ENCODE data around the gene SPATA9. TPM values are rescaled to one million over a fixed set of nuclear protein-coding genes. Genes with fewer than 3 reads are reported as not detected.
"Not testable (repeated sequence)": the region's sequence is repeated elsewhere in the genome, so short reads cannot be mapped to it uniquely, and the experiment has no call there.

SPATA9 gene
- total RNA-seq, 1 experiment from 2014 or later = not detected

DNA sequence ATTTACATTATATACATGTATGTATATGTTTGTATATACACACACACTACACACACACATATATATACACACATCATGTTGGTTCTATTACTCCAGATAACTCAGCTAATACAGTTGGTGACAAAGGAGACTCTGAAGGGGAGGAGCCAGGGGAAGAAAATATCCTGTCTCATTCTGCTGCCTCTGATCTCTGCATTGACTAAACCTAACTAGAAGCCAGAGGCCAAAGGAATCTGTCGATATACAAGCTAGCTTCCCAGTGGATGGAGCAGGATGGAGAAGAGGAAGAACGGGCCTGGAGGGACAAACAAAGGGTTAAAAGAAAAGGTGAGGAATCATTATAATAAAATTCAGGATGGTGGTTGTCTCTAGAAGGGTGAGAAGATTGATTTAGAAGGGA lies 34.6 kb upstream of the SPATA9 start:
- no peak for DNase-seq (ENCODE audit: low spot score)

DNA sequence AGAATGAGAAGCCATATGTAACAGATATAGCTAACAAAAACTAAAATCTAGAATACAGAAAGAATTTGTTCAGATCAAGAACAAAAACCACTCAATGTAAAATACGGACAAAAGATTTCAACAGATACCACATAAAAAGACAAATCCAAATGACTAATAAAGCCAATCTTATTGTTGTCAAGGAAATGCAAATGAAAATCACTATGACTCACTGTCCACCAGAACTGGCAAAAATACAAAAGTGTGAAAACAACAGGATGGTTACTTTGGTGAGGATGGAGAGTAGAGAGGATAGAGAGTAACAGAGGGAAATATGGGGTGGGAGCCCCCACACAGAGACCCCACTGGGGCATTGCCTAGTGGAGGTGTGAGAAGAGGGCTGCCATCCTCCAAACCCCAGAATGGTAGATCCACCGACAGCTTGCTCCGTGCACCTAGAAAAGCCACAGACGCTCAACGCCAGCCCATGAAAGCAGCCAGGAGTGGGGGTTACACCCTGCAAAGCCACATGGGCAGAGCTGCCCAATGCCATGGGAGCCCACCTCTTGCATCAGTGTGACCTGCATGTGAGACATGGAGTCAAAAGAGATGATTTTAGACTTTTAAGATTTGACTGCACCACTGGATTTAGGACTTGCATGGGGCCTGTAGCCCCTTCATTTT lies 33.1 kb upstream of the SPATA9 start:
- peak; percentile 76 for DNase-seq (ENCODE audit: low spot score)

DNA sequence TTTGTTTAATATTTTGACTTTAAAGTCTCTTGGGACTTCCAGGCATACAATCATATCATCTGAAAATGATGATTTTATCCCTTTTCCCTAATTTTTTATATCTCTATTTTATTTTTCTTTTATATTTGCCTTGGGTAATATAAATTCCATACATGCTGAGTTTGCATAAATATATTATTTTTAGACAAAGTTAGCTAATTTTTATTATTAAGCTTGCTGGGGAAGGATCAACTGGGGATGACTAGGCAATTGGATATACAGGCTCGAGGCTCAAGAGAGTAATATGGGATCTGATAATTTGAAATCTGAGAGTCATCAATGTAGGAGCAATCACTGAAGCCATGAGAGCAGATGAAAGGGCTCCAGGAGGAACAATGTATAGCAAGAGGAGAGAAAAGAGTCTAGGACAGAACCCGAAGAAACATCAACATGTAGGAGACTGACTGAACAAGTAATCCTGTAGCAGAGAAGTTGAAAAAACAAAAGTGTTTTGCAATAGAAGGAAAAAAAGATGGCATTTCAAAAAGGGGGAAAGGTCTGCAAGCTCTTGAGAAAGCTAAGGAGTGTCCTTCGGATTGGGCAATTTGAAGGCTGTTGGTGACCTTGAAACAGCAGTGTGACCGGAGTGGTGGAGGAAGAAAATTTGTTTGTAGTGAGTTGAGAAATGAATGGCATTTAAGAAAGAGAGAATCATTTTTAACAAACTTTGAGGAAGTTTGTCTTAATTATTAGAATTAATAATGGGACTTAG lies 31.3 kb upstream of the SPATA9 start:
- peak; percentile 34 for DNase-seq (ENCODE audit: low spot score)

DNA sequence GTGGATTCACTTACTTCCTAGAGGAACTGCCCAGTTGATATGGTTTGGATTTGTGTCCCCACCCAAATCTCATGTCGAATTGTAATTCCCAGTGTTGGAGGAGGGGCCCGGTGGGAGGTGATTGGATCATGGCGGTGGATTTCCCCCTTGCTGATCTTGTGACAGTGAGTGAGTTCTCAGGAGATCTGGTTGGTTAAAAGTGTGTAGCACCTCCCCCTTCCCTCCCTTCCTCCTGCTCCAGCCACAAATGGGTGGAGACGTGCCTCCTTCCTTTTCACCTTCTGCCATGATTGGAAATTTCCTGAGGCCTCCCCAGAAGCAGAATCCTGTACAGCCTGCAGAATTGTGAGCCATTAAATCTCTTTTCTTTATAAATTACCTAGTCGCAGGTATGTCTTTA lies 30.5 kb upstream of the SPATA9 start:
- DNase-seq (ENCODE audit: low spot score) = peak; percentile 94

DNA sequence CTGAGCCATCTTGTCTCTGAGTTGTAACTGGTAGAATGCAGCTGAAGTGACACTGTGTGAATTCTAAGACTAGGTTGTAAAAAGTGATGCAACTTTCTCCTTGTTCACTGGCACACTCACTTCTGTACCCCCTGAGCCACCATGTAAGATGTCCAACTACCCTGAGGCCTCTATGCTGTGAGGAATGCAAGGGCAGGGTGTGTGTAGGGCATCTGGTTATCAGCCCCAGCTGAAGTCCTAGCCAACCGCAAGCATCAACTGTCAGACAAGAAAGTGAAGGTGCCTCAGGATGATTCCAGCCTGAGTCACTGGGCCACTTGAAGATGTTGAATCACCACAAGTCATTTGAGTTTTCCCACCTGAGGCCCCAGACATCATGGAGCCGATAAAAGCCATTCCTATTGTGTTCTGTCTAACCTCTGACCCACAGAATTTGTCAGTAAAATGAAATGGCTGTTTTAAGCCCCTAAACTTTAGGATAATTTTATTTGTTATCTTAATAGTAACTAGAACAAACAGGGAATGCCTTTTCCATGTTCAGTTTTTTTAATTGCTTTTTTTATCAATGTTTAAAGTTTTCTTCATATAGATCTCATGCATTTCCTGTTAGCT lies 29.7 kb upstream of the SPATA9 start:
- DNase-seq (ENCODE audit: low spot score) = peak; percentile 100

DNA sequence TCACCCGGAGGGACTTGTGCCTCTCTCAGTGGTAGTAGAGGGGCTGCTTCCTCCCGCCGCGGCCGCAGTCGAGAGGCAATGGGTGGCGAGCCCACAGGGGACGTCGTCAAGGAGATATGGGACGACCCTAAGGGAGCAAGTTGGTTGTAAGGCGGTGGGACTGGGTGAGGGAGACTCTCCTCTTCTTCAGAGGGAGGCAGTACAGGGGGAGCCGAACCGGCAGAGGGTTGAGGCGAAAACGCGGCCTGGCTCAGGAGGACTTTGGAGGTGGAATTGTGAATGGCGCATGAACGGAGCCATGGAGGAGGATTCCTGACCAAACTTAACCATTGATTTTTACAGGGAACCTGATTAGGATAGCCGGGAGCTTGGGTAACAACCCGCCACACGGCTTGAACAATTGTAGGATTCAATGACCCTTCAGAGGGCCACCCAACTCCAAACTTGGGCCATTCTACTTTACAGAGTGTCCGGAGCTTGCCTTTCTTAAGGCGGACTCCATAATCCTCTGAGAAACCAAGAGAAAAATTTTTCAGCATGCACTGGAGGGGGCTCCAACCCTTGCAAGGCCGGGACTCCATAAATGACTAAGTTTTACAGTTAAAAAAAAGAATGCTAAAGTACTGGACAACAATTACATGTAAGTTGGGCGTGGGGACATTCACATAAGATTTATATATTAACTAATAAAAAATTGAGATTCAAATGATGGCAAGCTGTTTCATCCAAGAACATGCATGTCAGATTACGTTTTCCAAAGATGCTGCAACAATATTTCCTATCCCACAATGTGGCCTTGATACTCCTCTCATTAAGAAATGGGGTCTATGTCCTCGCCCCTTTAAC lies 28.9 kb upstream of the SPATA9 start:
- DNase-seq (ENCODE audit: low spot score) = peak; percentile 64

DNA sequence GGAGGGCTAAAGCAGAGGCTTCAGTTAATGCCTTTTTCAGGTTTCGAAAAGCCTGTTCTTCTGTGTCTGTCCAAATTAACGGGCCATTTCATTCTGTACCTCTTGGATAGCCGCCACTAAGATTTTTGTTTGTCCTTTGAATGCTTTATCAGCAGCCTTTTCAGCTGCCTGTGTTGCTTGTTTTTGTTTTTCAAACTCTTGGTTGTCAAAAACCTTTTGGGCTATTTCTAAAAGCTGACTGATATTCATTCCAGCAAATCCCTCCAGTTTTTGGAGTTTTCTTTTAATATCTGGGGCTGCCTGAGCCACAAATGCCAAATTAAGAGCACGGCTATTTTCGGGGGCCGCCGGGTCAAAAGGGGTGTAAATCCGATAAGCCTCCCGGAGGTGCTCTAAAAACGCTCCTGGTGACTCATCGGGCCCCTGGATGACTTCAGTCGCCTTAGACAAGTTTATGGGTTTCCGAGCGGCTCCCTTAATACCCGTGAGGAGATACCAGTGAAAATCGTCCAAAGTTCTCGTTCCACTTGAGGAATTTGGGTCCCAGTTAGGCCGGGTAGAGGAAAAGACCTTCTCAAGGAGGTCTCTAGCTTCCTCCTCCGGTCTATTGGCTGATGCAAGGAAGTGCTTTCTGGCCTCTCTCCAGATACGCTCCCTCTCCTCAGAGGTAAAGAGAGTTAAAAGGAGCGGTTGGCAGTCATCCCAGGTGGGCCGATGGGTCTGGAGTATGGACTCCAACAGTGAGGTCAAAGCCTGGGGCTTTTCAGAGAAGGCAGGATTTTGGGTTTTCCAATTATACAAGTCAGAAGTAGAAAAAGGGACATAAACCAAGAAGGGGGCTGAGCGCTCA lies 28.1 kb upstream of the SPATA9 start:
- peak; percentile 93 for DNase-seq (ENCODE audit: low spot score)

DNA sequence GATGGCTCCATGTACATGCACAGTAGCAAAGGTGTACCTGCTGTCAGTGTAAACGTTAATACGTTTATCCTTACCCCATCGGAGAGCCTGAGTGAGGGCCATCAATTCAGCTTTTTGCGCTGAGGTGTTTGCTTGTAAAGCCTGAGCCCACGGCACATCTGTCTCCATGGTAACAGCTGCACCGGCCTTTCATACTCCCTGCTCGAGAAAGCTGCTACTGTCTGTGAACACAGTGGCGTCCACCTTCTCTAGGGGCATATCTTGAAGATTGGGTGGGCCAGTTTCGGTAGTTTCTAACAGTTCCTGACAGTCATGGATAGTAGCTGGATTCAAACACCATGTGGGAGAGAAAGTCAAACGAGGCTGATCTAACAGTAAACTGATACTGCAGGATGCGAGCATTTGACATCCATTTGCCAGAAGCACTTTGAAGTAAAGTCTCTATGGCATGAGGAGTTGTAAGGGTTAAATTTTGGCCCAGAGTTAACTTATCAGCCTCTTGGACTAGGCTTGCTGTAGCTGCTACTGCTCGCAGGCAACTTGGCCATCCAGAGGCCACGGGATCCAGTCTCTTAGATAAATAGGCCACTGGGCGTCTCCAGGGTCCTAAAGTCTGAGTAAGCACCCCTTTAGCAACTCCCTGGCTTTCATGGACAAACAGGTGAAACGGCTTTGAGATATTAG lies 27.3 kb upstream of the SPATA9 start:
- DNase-seq (ENCODE audit: low spot score) = peak; percentile 88

DNA sequence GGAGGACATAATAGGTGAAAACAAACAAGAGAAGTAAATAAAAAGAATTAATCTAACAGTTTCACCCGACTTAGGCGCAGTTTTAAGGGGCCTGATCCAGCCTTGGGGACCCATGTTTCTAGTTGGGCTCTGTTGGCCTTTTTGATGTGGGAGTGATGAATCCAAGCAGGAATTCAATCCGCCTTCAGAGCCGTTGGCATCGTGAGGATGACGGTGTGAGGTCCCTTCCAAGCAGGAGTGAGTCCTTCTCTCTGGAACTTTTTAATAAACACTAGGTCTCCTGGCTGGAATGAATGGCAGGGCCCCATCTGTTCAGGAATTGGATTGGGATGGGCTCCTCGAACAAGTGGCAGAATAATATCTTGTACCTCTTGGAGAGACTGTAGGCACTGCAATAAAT lies 26.1 kb upstream of the SPATA9 start:
- DNase-seq (ENCODE audit: low spot score) = no peak

DNA sequence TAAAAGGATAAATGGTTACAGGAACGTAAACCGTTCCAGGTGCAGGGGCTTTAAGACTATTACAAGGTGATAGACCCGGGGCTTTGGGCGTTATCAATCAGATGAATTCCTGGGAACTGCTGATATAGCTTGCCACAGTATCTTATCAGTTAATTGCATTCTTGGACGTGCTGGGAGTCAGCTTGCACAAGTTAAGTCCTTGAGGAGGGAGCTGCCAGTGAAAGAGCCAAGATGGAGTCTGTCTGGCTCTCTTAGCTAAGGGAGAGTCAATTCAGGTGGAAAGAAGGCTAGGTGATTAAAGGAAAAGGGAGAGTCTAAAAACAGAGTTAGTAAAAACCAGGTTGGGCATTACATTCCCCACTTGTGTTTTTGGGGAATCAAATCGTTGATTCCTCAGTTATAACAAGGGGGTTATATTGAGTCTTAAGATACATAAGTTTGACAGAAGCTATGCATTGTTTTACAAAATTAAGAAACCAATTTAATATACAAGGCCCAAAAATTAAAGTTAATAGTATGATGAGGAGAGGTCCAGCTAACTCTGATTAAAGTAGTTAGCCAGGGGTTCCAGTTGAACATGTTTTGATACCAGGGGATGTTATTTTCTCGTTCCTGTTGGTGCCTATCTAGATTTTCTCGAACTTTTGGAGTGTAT lies 24.9 kb upstream of the SPATA9 start:
- not testable (repeated sequence) for DNase-seq (ENCODE audit: low spot score)

DNA sequence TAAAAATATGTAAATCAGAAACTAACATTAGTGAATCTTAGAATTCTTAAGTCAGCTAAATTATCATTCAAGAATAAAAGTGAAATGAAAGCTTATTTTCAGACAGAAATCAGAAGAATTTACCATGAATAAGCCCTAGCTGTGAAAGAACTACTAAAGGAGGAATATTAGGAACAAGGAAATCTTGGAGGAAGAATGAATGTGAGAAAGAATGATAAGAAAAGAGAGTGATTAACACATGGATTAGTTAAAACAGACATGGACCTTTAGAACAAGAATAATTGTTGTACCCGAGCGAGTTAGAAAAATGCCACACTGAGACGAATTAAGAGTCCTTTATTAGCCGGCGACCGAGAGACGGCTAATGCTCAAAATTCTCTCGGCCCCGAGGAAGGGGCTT lies 24.3 kb upstream of the SPATA9 start:
- DNase-seq (ENCODE audit: low spot score) = no peak

DNA sequence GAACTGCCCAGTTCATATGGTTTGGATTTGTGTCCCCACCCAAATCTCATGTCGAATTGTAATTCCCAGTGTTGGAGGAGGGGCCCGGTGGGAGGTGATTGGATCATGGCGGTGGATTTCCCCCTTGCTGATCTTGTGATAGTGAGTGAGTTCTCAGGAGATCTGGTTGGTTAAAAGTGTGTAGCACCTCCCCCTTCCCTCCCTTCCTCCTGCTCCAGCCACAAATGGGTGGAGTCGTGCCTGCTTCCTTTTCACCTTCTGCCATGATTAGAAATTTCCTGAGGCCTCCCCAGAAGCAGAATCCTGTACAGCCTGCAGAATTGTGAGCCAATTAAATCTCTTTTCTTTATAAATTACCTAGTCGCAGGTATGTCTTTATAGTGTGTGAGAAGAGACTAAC lies 23.4 kb upstream of the SPATA9 start:
- peak; percentile 47 for DNase-seq (ENCODE audit: low spot score)

DNA sequence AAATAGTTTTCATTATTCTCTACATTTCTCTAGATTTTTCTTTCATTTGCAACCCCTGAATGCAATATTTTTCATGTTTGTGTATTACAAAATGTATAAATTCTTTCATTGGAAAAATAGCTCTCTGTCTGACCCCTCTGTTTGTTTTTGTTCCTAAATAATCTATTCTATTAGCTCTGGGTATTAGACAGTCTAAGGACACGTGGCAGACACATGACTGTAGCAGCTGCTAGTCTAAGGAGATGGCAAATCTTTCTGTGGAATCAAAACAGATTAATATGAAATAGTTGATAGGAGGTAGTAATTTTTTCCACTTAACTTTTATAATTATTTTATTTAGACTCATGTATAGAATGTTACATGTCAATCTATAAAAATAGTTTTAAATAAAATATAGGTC lies 21.4 kb upstream of the SPATA9 start:
- no peak for DNase-seq (ENCODE audit: low spot score)

DNA sequence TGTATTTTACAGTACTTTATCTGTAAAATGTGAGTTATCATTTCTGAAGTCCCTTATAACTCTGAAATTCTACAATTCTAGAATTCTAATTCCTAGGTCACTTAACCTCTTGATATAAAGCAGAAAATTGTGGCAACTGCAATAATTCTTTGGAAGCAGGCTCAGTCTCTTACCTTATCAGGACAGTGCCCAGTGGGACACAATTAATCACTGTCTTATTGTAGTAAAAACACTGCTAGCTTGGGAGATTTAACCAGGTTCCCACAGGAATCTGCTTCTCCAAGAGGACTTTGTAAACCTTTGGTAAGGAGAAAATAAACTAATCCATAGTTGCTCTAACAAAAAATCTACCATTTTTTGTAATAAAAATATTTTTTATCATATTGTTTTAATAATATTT lies 18.3 kb upstream of the SPATA9 start:
- peak; percentile 43 for DNase-seq (ENCODE audit: low spot score)

DNA sequence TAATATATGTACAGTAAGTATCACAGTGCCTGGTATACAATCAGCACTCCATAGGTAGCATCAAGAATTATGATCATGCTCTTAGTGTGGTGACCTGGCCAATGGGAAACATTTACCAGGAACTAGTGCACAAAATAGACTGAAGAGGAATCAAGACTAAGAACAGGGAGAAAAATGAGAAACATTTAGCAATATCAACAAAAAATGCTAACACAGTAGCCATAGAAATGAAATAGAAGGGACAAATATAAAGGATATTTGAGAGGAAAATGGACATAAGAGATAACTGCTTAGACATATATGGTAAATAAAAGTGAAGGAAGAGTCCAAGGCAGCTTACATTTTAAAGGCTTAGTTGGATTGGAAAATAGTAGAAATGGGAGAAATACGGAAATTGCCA lies 16.5 kb upstream of the SPATA9 start:
- DNase-seq (ENCODE audit: low spot score) = no peak

DNA sequence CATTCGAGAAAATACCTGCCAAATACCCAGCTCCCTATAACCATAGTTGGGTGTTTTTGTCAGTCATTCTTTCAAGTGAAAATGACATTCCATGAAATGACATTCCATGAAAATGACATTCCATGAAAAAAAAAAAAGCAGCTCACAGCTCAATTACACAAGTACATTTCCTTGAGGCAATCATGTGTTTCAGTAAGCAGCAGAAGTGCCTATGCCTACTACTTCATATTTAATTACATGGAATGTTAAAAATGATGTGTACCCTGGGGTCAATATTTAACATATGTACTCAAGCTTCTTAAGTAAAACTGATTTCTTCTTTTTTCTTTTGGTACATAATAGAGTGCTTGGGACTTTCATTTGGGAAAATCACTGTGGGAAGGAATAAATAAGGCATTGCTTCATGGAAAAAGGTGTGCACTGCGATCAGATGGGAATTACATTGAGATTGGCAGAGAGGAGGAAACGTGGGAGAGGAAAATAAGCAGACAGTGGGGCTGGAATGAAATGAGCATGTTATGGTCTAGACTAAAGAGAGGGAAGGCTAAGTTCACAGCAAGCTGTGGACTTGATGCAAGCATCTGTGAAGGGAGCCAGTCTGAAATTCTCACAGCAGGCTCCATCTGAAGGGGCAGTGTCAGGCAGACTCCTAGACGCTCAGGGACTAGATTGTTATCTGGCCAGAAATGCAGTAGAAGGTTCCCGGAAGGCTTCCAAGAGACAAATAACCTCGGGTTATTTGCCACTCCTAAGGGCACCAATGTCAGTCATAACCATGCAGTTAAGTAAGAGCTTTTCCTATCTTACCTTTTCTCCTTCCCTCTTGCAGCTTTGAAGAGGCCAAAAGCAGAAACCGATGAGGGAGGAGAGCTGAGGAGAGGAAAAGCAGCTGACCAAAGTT lies 15.2 kb upstream of the SPATA9 start:
- DNase-seq (ENCODE audit: low spot score) = peak; percentile 44

DNA sequence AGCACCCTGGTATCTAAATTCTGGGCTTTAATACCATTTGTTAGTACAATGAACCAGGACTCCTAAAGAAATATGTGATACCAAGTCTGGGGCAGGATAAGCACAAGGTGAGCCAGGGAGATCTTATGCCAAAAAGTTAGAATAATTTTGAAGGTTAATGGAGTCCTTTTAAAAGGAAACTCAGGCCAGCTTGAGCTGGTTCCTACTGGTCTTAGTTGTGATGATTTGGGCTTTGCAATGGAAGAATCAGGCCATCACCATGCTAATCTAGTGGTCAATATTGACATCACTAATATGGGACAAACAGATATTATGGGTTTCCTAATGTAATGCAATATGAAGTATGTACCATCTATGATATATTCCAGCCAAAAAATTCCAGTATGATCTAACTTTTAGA lies 7.5 kb upstream of the SPATA9 start:
- no peak for DNase-seq (ENCODE audit: low spot score)

DNA sequence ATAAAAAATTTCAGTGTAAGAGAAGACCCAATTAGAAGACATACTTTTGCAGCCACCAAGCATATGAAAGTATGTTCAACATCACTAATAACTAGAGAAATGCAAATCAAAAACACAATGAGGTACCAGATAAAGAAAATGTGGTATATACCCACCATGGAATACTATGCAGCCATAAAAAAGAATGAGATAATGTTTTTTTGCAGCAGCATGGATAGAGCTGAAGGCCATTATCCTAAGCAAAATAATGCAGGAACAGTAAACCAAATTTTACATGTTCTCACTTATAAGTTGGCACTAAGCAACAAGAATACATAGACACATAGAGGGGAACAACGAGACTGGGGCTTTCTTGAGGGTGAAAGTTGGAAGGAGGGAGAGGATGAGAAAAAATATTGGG lies 6.9 kb upstream of the SPATA9 start:
- DNase-seq (ENCODE audit: low spot score) = no peak

DNA sequence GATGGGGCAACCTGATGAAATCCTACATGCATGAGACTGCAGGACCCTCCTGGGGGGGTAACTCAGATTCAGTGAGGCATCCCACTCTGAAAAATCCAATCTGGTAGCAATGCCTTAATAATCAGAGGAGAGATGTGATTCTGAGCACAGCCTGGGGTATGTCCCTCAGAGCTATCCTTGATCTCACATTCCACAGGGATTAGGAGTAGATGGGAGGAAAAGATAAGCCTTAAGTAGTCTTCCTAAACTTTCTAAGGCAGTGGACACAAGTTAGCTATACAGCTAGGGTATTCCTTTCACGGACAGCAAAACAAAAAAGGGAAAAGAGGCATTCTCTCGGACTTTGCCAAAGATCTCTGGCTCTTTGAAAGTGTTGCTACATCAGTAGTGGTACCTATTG lies 3.9 kb upstream of the SPATA9 start:
- DNase-seq (ENCODE audit: low spot score) = peak; percentile 46
